ENCODE results near the gene PGM3. TPM values are rescaled to one million over a fixed set of nuclear protein-coding genes. Genes with fewer than 3 reads are reported as not detected.

Gene PGM3
- total RNA-seq, 1 donor from 2014 or later, result 61.4 TPM

GRCh38 chr6:83151114-83151513 is 42.0 kb downstream of the PGM3 start:
- DNase-seq (ENCODE audit: extremely low spot score, unreplicated experiment), result no peak
- Mint-ChIP-seq H3K4me3 (no peak overlapping the region), H3K9me3 (no peaks in the 10 kb centered on the region), H3K36me3 (peaks cover 20% of the 10 kb centered on the region), H3K4me1 (ENCODE audit: unreplicated experiment) (no peaks in the 10 kb centered on the region), H3K27ac (no peak overlapping the region), H3K27me3 (no peaks in the 10 kb centered on the region)
- TF ChIP-seq CTCF (conservative IDR thresholded peaks at IDR 0.05), result no peak

DNA sequence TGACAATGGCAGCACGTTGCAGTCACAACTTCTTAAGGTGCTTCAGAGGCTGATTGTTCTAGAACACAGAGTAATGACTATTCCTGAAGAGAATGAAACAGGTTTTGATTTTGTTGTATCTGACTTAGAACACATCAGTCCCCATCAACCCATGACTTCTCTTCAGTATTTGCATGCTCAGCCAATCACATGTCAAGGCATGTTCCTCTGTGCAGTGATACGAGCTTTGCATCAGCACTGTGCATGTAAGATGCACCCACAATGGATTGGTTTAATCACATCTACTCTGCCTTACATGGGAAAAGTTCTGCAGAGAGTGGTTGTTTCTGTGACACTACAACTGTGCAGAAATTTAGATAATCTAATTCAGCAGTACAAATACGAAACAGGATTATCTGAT is 54.3 kb downstream of the PGM3 start:
- no peaks in the 10 kb centered on the region for H3K27me3 Mint-ChIP-seq
- no peak overlapping the region for H3K27ac Mint-ChIP-seq

DNA sequence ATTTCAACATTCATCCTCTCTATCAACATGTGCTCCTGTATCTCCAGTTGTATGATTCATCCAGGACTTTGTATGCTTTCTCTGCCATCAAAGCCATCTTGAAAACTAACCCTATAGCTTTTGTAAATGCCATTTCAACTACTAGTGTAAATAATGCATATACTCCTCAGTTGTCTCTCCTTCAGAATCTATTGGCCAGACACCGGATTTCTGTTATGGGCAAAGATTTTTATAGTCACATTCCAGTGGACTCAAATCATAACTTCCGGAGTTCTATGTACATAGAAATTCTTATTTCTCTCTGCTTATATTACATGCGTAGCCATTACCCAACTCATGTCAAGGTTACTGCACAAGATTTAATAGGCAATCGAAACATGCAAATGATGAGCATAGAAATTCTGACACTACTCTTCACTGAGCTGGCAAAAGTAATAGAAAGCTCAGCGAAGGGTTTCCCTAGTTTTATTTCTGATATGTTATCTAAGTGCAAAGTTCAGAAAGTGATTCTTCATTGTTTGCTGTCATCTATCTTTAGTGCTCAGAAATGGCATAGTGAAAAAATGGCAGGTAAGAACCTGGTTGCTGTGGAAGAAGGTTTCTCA is 54.8 kb downstream of the PGM3 start:
- no peak for TF ChIP-seq CTCF (conservative IDR thresholded peaks at IDR 0.05)
- H3K4me3 Mint-ChIP-seq, result no peak overlapping the region

More for the DNA sequence above, 54.3 kb downstream of the PGM3 start:
- Mint-ChIP-seq H3K4me3 (no peak overlapping the region), H3K9me3 (no peaks in the 10 kb centered on the region), H3K36me3 (peaks cover 19% of the 10 kb centered on the region), H3K4me1 (ENCODE audit: unreplicated experiment) (no peaks in the 10 kb centered on the region)
- no peak for TF ChIP-seq CTCF (conservative IDR thresholded peaks at IDR 0.05)
- DNase-seq (ENCODE audit: extremely low spot score, unreplicated experiment), result no peak

DNA sequence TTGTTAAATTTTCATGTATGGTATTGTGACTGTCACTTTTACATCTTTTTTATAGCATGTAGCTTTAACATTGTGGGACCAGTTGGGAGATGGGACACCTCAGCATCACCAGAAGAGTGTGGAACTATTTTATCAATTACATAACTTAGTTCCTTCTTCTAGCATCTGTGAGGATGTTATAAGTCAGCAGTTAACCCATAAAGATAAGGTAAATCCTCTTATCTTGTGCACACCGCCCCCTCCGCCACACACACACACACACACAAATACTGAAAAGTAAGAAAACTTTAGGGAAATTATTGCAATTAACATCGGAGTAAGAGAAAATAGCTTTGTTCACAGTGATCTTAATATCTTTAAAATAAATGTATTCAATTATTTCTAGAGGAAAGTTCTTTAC is 60.9 kb downstream of the PGM3 start:
- Mint-ChIP-seq H3K4me3 (no peak overlapping the region), H3K27ac (no peak overlapping the region), H3K9me3 (no peaks in the 10 kb centered on the region), H3K27me3 (no peaks in the 10 kb centered on the region), H3K36me3 (peaks cover 12% of the 10 kb centered on the region), H3K4me1 (ENCODE audit: unreplicated experiment) (no peaks in the 10 kb centered on the region)
- no peak for DNase-seq (ENCODE audit: extremely low spot score, unreplicated experiment)
- no peak for TF ChIP-seq CTCF (conservative IDR thresholded peaks at IDR 0.05)

More for the DNA sequence above, 54.8 kb downstream of the PGM3 start:
- peaks cover 14% of the 10 kb centered on the region for H3K36me3 Mint-ChIP-seq
- no peaks in the 10 kb centered on the region for H3K9me3 Mint-ChIP-seq
- no peak for DNase-seq (ENCODE audit: extremely low spot score, unreplicated experiment)
- no peak overlapping the region for H3K27ac Mint-ChIP-seq
- no peaks in the 10 kb centered on the region for H3K27me3 Mint-ChIP-seq
- no peaks in the 10 kb centered on the region for H3K4me1 Mint-ChIP-seq (ENCODE audit: unreplicated experiment)

DNA sequence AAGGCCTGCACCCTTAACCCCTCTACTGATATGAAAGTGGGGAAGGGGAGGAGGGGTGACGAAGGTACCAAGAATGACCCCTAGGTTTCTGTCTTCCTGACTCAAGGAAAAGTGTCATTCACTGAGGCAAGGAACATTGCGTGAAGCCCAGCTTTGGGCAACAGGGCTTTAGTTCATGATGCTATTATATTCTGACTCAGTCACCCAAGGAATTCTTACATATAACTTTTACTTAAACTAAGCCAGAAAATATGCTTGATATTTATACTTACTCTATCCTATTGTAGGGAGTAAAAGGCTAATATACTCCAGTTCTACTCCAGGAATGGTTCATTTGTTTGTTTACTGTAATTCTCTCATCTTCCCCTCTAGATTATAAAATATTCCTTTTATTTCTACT is 65.1 kb downstream of the PGM3 start:
- H3K27ac Mint-ChIP-seq, result no peak overlapping the region
- no peaks in the 10 kb centered on the region for H3K9me3 Mint-ChIP-seq
- no peaks in the 10 kb centered on the region for H3K27me3 Mint-ChIP-seq
- no peaks in the 10 kb centered on the region for H3K4me1 Mint-ChIP-seq (ENCODE audit: unreplicated experiment)
- no peak for TF ChIP-seq CTCF (conservative IDR thresholded peaks at IDR 0.05)
- no peak overlapping the region for H3K4me3 Mint-ChIP-seq
- no peak for DNase-seq (ENCODE audit: extremely low spot score, unreplicated experiment)
- H3K36me3 Mint-ChIP-seq, result peaks cover 27% of the 10 kb centered on the region

DNA sequence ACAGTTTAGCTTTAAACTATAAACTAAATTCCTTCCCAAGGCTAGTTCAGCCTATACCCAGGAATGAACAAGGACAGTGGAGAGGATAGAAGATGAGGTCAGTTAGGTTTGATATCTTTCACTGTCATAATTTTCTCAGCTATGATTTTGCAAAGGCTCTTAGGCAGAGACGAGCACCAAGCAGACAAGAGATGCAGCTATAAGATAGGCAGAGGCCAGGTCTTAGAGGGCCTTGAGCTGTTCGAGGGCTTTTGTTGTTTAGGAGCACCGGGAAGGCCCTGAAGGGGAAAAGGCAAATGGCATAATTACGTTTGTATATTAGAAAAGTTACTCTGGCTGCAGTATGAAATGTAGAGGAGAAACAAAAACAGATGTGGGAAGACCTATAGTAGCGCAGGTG is 65.8 kb downstream of the PGM3 start:
- H3K4me1 Mint-ChIP-seq (ENCODE audit: unreplicated experiment), result no peaks in the 10 kb centered on the region
- no peak for TF ChIP-seq CTCF (conservative IDR thresholded peaks at IDR 0.05)
- H3K36me3 Mint-ChIP-seq, result peaks cover 27% of the 10 kb centered on the region
- H3K9me3 Mint-ChIP-seq, result no peaks in the 10 kb centered on the region
- no peak overlapping the region for H3K27ac Mint-ChIP-seq
- H3K4me3 Mint-ChIP-seq, result no peak overlapping the region
- DNase-seq (ENCODE audit: extremely low spot score, unreplicated experiment), result no peak
- no peaks in the 10 kb centered on the region for H3K27me3 Mint-ChIP-seq
